DOHH2 (cell line): ENCODE results near the gene KNG1.

Experiments used
- H3F3A ChIP-seq: fragments of 200-600 bp; sonication (generic), shearing (Covaris generic); 2 replicates; pipeline ENCODE4 v1.6.0; 2016; ENCODE audit warnings: antibody characterized with exemption, mild to moderate bottlenecking; ENCODE audit not compliant: control insufficient read depth, insufficient read depth
- H3K27ac ChIP-seq: fragments of 200-600 bp; sonication (generic); 2 replicates; pipeline ENCODE4 v1.5.1; 2014; ENCODE audit warnings: low read depth, mild to moderate bottlenecking, low read length, moderate library complexity
- H3K27me3 ChIP-seq: fragments of 200-600 bp; sonication (generic); 2 replicates; pipeline ENCODE4 v1.6.1; 2014; ENCODE audit warnings: mild to moderate bottlenecking, low read length, mixed read lengths; ENCODE audit not compliant: control insufficient read depth
- H3K36me3 ChIP-seq: fragments of 200-600 bp; sonication (generic); 2 replicates; pipeline ENCODE4 v1.6.1; 2014; ENCODE audit warnings: mild to moderate bottlenecking, low read length, moderate library complexity, mixed read lengths; ENCODE audit not compliant: control insufficient read depth
- H3K4me1 ChIP-seq: fragments of 200-600 bp; sonication (generic); 2 replicates; pipeline ENCODE4 v1.6.1; 2014; ENCODE audit warnings: mild to moderate bottlenecking, low read length, mixed read lengths; ENCODE audit not compliant: control insufficient read depth
- H3K4me2 ChIP-seq: fragments of 200-600 bp; sonication (generic); 2 replicates; pipeline ENCODE4 v1.6.0; 2014; ENCODE audit warnings: mild to moderate bottlenecking, low read length, moderate library complexity
- H3K4me3 ChIP-seq: fragments of 200-600 bp; sonication (generic); 2 replicates; pipeline ENCODE4 v1.5.1; 2014; ENCODE audit warnings: mild to moderate bottlenecking, low read length, mixed read lengths
- H3K79me2 ChIP-seq: fragments of 200-600 bp; sonication (generic); 2 replicates; pipeline ENCODE4 v1.6.1; 2014; ENCODE audit warnings: mild to moderate bottlenecking, low read length, mixed read lengths; ENCODE audit not compliant: control insufficient read depth
- H3K9me2 ChIP-seq: fragments of 200-600 bp; sonication (generic); replicated peaks from 2 replicates; pipeline ENCODE4 v1.6.1; 2014; ENCODE audit warnings: mild to moderate bottlenecking, low read length, mixed read lengths; ENCODE audit not compliant: control insufficient read depth
- H3K9me3 ChIP-seq: fragments of 200-600 bp; sonication (generic); 2 replicates; pipeline ENCODE4 v1.6.1; 2014; ENCODE audit warnings: antibody characterized with exemption, low read length, mixed read lengths; ENCODE audit not compliant: control insufficient read depth, insufficient read depth
- H4K20me1 ChIP-seq: fragments of 200-600 bp; sonication (generic); 2 replicates; pipeline ENCODE4 v1.6.0; 2014; ENCODE audit warnings: low read depth, mild to moderate bottlenecking, antibody characterized with exemption, low read length, moderate library complexity; ENCODE audit not compliant: control insufficient read depth, insufficient read depth
- CTCF ChIP-seq: fragments of 200-600 bp; sonication (generic); IDR thresholded peaks from one replicate; pipeline ENCODE4 v1.5.1; 2014; ENCODE audit warnings: antibody characterized with exemption, mild to moderate bottlenecking, low read depth, low read length; ENCODE audit not compliant: poor library complexity, severe bottlenecking
- EZH2phosphoT487 ChIP-seq: fragments of 200-600 bp; sonication (generic); IDR thresholded peaks from 2 replicates; pipeline ENCODE4 v1.6.1; 2017; ENCODE audit warnings: borderline replicate concordance, mild to moderate bottlenecking, antibody characterized with exemption, low read length, moderate library complexity, mixed read lengths

The KNG1 gene

DNA sequence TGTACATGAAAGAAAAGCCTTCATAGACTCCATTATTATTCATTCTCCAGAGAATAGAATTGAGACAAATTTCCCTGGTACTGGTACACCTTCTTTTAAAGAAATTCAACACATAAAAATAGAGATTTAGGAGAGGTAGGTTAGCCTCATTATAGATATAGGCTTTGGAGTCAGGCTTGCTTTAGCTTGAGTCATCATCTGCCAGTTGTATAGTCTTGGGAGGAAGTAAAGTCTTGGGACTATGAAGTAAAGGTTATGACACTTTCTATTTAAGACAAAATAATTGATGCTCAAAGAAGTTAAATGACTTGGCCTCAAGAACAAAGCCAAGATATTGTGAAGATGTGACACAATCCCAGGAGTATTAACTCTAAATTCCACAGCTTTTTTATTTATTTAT lies 47.0 kb upstream of the KNG1 start:
- TF ChIP-seq CTCF (no peak), EZH2phosphoT487 (no peak)
- H3K79me2 ChIP-seq: no peaks in the 10 kb centered on the region
- peaks cover 16% of the 10 kb centered on the region for H3K27me3 ChIP-seq
- no peaks in the 10 kb centered on the region for H3F3A ChIP-seq
- no peaks in the 10 kb centered on the region for H4K20me1 ChIP-seq
- no peaks in the 10 kb centered on the region for H3K9me2 ChIP-seq
- no peak overlapping the region for H3K4me3 ChIP-seq
- H3K27ac ChIP-seq: no peak overlapping the region
- H3K4me1 ChIP-seq: peaks cover 4% of the 10 kb centered on the region; the same call in 1 of the 2 replicates
- no peaks in the 10 kb centered on the region for H3K9me3 ChIP-seq
- H3K36me3 ChIP-seq: no peaks in the 10 kb centered on the region
- H3K4me2 ChIP-seq: no peak overlapping the region

DNA sequence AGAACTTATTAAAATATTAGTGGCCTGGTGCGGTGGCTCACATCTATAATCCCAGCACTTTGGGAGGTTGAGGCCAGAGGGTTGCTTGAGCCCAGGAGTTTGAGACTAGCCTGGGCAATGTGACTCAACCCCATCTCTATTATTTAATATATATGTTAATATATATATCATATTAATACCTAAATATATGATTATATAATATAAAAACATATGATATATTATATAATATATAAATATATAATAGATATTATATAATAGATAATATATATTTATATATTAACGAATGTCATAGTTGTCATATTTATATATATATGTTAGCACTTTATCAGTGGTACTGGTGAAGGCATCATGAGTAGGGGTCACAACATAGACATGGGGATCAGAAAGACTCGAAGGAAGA lies 46.1 kb upstream of the KNG1 start:
- H3K9me2 ChIP-seq: no peaks in the 10 kb centered on the region
- TF ChIP-seq EZH2phosphoT487 (no peak), CTCF (no peak)
- H3K36me3 ChIP-seq: no peaks in the 10 kb centered on the region

DNA sequence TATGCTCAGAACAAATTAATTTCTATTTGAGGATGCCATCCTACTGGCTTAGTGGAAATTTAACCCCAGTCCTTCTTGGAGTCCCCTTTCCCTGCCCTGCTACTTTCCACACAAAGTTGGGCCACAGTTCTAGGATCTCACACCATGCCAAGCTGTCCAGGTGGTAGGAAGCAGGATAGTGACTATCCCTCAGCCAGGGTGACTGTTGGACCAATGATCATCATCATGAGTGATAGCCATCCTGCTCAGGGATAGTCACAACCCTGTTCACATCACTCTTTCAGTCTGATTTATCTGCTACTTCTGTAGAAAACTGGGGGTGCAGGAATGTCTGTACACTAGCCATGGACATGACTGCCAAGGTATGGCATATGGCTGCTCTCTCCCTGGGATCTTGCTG lies 38.6 kb upstream of the KNG1 start:
- Histone ChIP-seq H3K27me3 (peaks cover 29% of the 10 kb centered on the region), H3K27ac (no peak overlapping the region), H3K4me3 (no peak overlapping the region), H3K9me2 (no peaks in the 10 kb centered on the region), H4K20me1 (no peaks in the 10 kb centered on the region), H3F3A (no peaks in the 10 kb centered on the region), H3K9me3 (no peaks in the 10 kb centered on the region), H3K4me2 (no peak overlapping the region), H3K4me1 (no peaks in the 10 kb centered on the region), H3K79me2 (no peaks in the 10 kb centered on the region), H3K36me3 (no peaks in the 10 kb centered on the region)
- TF ChIP-seq CTCF (no peak), EZH2phosphoT487 (no peak)

More for the DNA sequence above, 46.1 kb upstream of the KNG1 start:
- no peak overlapping the region for H3K4me3 ChIP-seq
- no peak overlapping the region for H3K4me2 ChIP-seq
- H4K20me1 ChIP-seq: no peaks in the 10 kb centered on the region
- no peaks in the 10 kb centered on the region for H3K79me2 ChIP-seq
- H3K4me1 ChIP-seq: peaks cover 4% of the 10 kb centered on the region; the same call in 1 of the 2 replicates
- H3K27ac ChIP-seq: no peak overlapping the region
- H3K27me3 ChIP-seq: peaks cover 19% of the 10 kb centered on the region
- no peaks in the 10 kb centered on the region for H3K9me3 ChIP-seq
- no peaks in the 10 kb centered on the region for H3F3A ChIP-seq

GRCh38 chr3:186679151-186679550 lies 38.0 kb upstream of the KNG1 start:
- Histone ChIP-seq H3K4me3 (no peak overlapping the region), H3K79me2 (no peaks in the 10 kb centered on the region), H3F3A (no peaks in the 10 kb centered on the region), H3K9me2 (no peaks in the 10 kb centered on the region), H3K4me2 (no peak overlapping the region), H3K27me3 (peaks cover 24% of the 10 kb centered on the region), H3K4me1 (no peaks in the 10 kb centered on the region), H3K36me3 (no peaks in the 10 kb centered on the region), H3K9me3 (no peaks in the 10 kb centered on the region), H4K20me1 (no peaks in the 10 kb centered on the region), H3K27ac (no peak overlapping the region)
- TF ChIP-seq EZH2phosphoT487 (no peak), CTCF (no peak)
